Neural cell (in vitro differentiated cells): ENCODE data around the gene CRADD. TPM values are rescaled to one million over a fixed set of nuclear protein-coding genes. Genes with fewer than 3 reads are reported as not detected.

Experiments used
- H2AFZ ChIP-seq: fragments of 200-600, 300-800 bp; sonication (generic), shearing (Covaris generic); 2 replicates; pipeline ENCODE4 v1.6.0; 2014; ENCODE audit warnings: low read depth, mild to moderate bottlenecking, antibody characterized with exemption, low read length, moderate library complexity
- H3F3A ChIP-seq: fragments of 200-600 bp; shearing (Covaris generic); 2 replicates; pipeline ENCODE4 v1.6.1; 2016; ENCODE audit warnings: mild to moderate bottlenecking, moderate library complexity, mixed read lengths, antibody characterized with exemption, low read length; ENCODE audit not compliant: insufficient read depth, poor library complexity, severe bottlenecking
- H3K27ac ChIP-seq: fragments of 200-600, 300-800 bp; sonication (generic), shearing (Covaris generic); 2 replicates; pipeline ENCODE4 v1.5.1; 2014; ENCODE audit warnings: mild to moderate bottlenecking, low read length, moderate library complexity
- H3K27me3 ChIP-seq: fragments of 300-800, 200-600 bp; sonication (generic), shearing (Covaris generic); 2 replicates; pipeline ENCODE4 v1.6.0; 2014; ENCODE audit warnings: mild to moderate bottlenecking, low read depth, low read length, moderate library complexity; ENCODE audit not compliant: insufficient read depth
- H3K36me3 ChIP-seq: fragments of 300-800, 200-600 bp; sonication (generic), shearing (Covaris generic); 2 replicates; pipeline ENCODE4 v1.5.1; 2014; ENCODE audit warnings: mild to moderate bottlenecking, antibody characterized with exemption, low read length, moderate library complexity; ENCODE audit not compliant: insufficient read depth
- H3K4me2 ChIP-seq: fragments of 300-800, 200-600 bp; sonication (generic), shearing (Covaris generic); 2 replicates; pipeline ENCODE4 v1.6.0; 2014; ENCODE audit warnings: mild to moderate bottlenecking, low read length
- H3K4me3 ChIP-seq: fragments of 300-800, 200-600 bp; sonication (generic), shearing (Covaris generic); 2 replicates; pipeline ENCODE4 v1.5.1; 2014; ENCODE audit warnings: mild to moderate bottlenecking, low read length, moderate library complexity
- H3K79me2 ChIP-seq: fragments of 200-600 bp; shearing (Covaris generic); replicated peaks from 2 replicates; pipeline ENCODE4 v1.6.0; 2014; ENCODE audit warnings: mild to moderate bottlenecking, low read length, moderate library complexity; ENCODE audit not compliant: insufficient read depth
- H3K9ac ChIP-seq: fragments of 300-800, 200-600 bp; sonication (generic), shearing (Covaris generic); 2 replicates; pipeline ENCODE4 v1.6.1; 2016; ENCODE audit warnings: mild to moderate bottlenecking, low read length, mixed read lengths
- H3K9me2 ChIP-seq: fragments of 200-600 bp; shearing (Covaris generic); 2 replicates; pipeline ENCODE4 v1.6.1; 2016; ENCODE audit warnings: mild to moderate bottlenecking, low read length, mixed read lengths; ENCODE audit not compliant: insufficient read depth
- H3K9me3 ChIP-seq: fragments of 200-600, 300-800 bp; sonication (generic), shearing (Covaris generic); 2 replicates; pipeline ENCODE4 v1.6.1; 2016; ENCODE audit warnings: mild to moderate bottlenecking, mixed run types, low read length, moderate library complexity, mixed read lengths
- H4K20me1 ChIP-seq: fragments of 200-600 bp; shearing (Covaris generic); 2 replicates; pipeline ENCODE4 v1.6.1; 2016; ENCODE audit warnings: mild to moderate bottlenecking, mixed run types; ENCODE audit not compliant: insufficient read depth
- CTCF ChIP-seq: fragments of 450-650 bp; IDR thresholded peaks from 2 replicates; pipeline ENCODE4 v1.5.1; 2014; ENCODE audit warnings: antibody characterized with exemption, mild to moderate bottlenecking, moderate library complexity; ENCODE audit not compliant: poor library complexity, severe bottlenecking
- EP300 ChIP-seq: fragments of 450-650 bp; conservative IDR thresholded peaks from 2 replicates; pipeline ENCODE4 v1.6.1; 2014; ENCODE audit warnings: antibody characterized with exemption, mild to moderate bottlenecking, moderate library complexity; ENCODE audit not compliant: poor library complexity, severe bottlenecking
- EZH2 ChIP-seq: fragments of 200-600, 300-800 bp; shearing (Covaris generic), sonication (generic); IDR thresholded peaks from 2 replicates; pipeline ENCODE4 v1.6.1; 2014; ENCODE audit warnings: antibody characterized with exemption, low read length, borderline replicate concordance, mild to moderate bottlenecking; ENCODE audit not compliant: insufficient read depth, poor library complexity, severe bottlenecking
- MXI1 ChIP-seq: fragments of 450-650 bp; conservative IDR thresholded peaks from 2 replicates; pipeline ENCODE4 v1.6.1; 2014; ENCODE audit warnings: antibody characterized with exemption, mild to moderate bottlenecking; ENCODE audit not compliant: poor library complexity, severe bottlenecking
- POLR2AphosphoS5 ChIP-seq: IDR thresholded peaks from 2 replicates; pipeline ENCODE4 v1.6.1; 2012
- RAD21 ChIP-seq: fragments of 450-650 bp; conservative IDR thresholded peaks from 2 replicates; pipeline ENCODE4 v1.6.1; 2014; ENCODE audit warnings: antibody characterized with exemption, mild to moderate bottlenecking, moderate library complexity
- REST ChIP-seq: IDR thresholded peaks from 2 replicates; pipeline ENCODE4 v1.6.1; 2012; ENCODE audit warnings: borderline replicate concordance
- SMC3 ChIP-seq: fragments of 450-650 bp; conservative IDR thresholded peaks from 2 replicates; pipeline ENCODE4 v1.6.1; 2014; ENCODE audit warnings: antibody characterized with exemption, mild to moderate bottlenecking, moderate library complexity; ENCODE audit not compliant: poor library complexity
- TAF1 ChIP-seq: IDR thresholded peaks from 2 replicates; pipeline ENCODE4 v1.6.1; 2012; ENCODE audit warnings: low read depth
- polyA plus RNA-seq: library from polyadenylated mRNA; depleted of rRNA; stranded (reverse); fragments of >200 nt; gene quantifications from 2 replicates; pipeline ENCODE4 v1.2.3, GENCODE V29; 2014

Gene CRADD
- polyA plus RNA-seq, 1 donor from 2014 or later, result 23.5 TPM

- Histone ChIP-seq H3K27me3 (no peaks in the 10 kb centered on the region), H3K79me2 (no peaks in the 10 kb centered on the region), H3K4me2 (no peak overlapping the region), H3K36me3 (no peaks in the 10 kb centered on the region), H3K27ac (no peak overlapping the region), H4K20me1 (no peaks in the 10 kb centered on the region), H3F3A (no peaks in the 10 kb centered on the region), H3K9me3 (no peaks in the 10 kb centered on the region), H3K4me3 (no peak overlapping the region), H2AFZ (no peak overlapping the region), H3K9ac (no peak overlapping the region), H3K9me2 (no peaks in the 10 kb centered on the region)
- no peak for TF ChIP-seq EP300
- TF ChIP-seq TAF1, result no peak
- TF ChIP-seq RAD21, result no peak
- TF ChIP-seq REST, result no peak
- TF ChIP-seq EZH2, result no peak
Measured at GRCh38 chr12:93670104-93670503, 7.1 kb upstream of the CRADD start.

- Histone ChIP-seq H3K9me2 (no peaks in the 10 kb centered on the region), H3K27ac (no peak overlapping the region), H3K9me3 (no peaks in the 10 kb centered on the region), H3K27me3 (no peaks in the 10 kb centered on the region), H3K9ac (no peak overlapping the region), H3K4me3 (no peak overlapping the region), H3K79me2 (no peaks in the 10 kb centered on the region), H3K4me2 (no peak overlapping the region), H3K36me3 (no peaks in the 10 kb centered on the region), H3F3A (no peaks in the 10 kb centered on the region), H2AFZ (no peak overlapping the region), H4K20me1 (no peaks in the 10 kb centered on the region)
- TF ChIP-seq EP300, result no peak
- no peak for TF ChIP-seq RAD21
- no peak for TF ChIP-seq MXI1
- no peak for TF ChIP-seq TAF1
- TF ChIP-seq CTCF, result no peak
- no peak for TF ChIP-seq EZH2
- no peak for TF ChIP-seq POLR2AphosphoS5
- TF ChIP-seq SMC3, result no peak
- no peak for TF ChIP-seq REST
Measured at GRCh38 chr12:93671044-93671443, 6.1 kb upstream of the CRADD start.
